ENCODE measurements around the gene GPR55. TPM values are rescaled to one million over a fixed set of nuclear protein-coding genes. Genes with fewer than 3 reads are reported as not detected.

Gene GPR55
- total and polyA plus RNA-seq, 8 donors, result 0.13 to 0.37 (median 0.19) TPM; not detected in 5

GRCh38 chr2:230956827-230957755, 32.0 kb upstream of the GPR55 start:
- TF ChIP-seq, protein P1, sequence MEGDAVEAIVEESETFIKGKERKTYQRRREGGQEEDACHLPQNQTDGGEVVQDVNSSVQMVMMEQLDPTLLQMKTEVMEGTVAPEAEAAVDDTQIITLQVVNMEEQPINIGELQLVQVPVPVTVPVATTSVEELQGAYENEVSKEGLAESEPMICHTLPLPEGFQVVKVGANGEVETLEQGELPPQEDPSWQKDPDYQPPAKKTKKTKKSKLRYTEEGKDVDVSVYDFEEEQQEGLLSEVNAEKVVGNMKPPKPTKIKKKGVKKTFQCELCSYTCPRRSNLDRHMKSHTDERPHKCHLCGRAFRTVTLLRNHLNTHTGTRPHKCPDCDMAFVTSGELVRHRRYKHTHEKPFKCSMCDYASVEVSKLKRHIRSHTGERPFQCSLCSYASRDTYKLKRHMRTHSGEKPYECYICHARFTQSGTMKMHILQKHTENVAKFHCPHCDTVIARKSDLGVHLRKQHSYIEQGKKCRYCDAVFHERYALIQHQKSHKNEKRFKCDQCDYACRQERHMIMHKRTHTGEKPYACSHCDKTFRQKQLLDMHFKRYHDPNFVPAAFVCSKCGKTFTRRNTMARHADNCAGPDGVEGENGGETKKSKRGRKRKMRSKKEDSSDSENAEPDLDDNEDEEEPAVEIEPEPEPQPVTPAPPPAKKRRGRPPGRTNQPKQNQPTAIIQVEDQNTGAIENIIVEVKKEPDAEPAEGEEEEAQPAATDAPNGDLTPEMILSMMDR (IDR thresholded peaks at IDR 0.05), result no peak
- TF ChIP-seq POLR2AphosphoS5 (IDR thresholded peaks at IDR 0.05) (no peak), POLR2A (IDR thresholded peaks at IDR 0.05) (no peak), EP300 (IDR thresholded peaks at IDR 0.05) (no peak)
- peak; percentile 46 to 62 for DNase-seq
- Histone ChIP-seq H3K4me1 (peaks cover 0 to 17% (median 11%) of the 10 kb centered on the region in 4 donors), H3K27ac (no peak overlapping the region), H3K27me3 (peaks cover 0 to 48% (median 22%) of the 10 kb centered on the region in 3 donors), H3K4me3 (peak overlapping the region; percentile 29 to 45 (median 36)), H3K36me3 (no peaks in the 10 kb centered on the region), H3K9me3 (no peaks in the 10 kb centered on the region)
- WGBS, 5 donors, result 9 to 11% (median 10%) methylated on average over 38 to 43 of the region's 43 CpGs
- intact Hi-C loops (cut with DNase I; ENCODE audit: low total_unique reads), result no loop called here

DNA sequence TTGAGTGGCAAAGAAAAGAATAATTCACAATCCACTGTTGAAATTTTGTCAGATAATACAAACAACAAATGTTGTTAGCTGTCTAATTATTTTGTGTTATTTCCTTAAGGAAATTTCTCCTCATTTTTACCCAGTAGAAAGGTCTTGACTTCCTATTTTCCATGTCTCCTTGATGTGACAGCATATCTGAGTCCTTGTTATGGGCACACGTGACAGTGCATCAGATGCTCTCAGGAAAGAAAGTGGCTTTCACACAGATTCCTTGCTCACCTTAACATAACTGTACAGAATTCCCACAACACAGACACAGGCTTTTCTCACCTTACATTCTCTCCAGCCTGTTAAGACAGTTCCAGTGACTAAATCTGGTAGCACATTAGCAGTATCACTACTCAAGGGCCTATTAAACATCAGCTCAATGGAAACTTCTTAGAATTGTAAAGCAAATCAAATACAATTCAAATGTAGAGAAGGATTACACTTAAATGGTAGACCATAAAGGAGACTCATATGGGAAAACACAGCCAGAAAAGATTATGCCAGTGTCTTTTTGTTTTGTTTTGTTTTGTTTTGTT, 30.2 kb upstream of the GPR55 start:
- WGBS, 5 donors, result 80 to 93% (median 87%) methylated on average over 1 of the region's 1 CpG
- TF ChIP-seq POLR2A (IDR thresholded peaks at IDR 0.05) (no peak), POLR2AphosphoS5 (IDR thresholded peaks at IDR 0.05) (no peak), EP300 (IDR thresholded peaks at IDR 0.05) (no peak)
- TF ChIP-seq, protein P1 (IDR thresholded peaks at IDR 0.05), result no peak
- DNase-seq, result no peak
- Histone ChIP-seq H3K4me1 (peaks cover 0 to 17% (median 11%) of the 10 kb centered on the region in 4 donors), H3K27ac (no peak overlapping the region), H3K36me3 (no peaks in the 10 kb centered on the region), H3K27me3 (peaks cover 0 to 38% (median 22%) of the 10 kb centered on the region in 3 donors), H3K4me3 (no peak overlapping the region), H3K9me3 (no peaks in the 10 kb centered on the region)
- intact Hi-C loops (cut with DNase I; ENCODE audit: low total_unique reads), result no loop called here

GRCh38 chr2:230954746-230955145, 29.7 kb upstream of the GPR55 start:
- Histone ChIP-seq H3K27ac (no peak overlapping the region), H3K27me3 (peaks cover 0 to 38% (median 22%) of the 10 kb centered on the region in 3 donors), H3K4me3 (no peak overlapping the region), H3K4me1 (peaks cover 0 to 17% (median 11%) of the 10 kb centered on the region in 4 donors), H3K9me3 (no peaks in the 10 kb centered on the region), H3K36me3 (no peaks in the 10 kb centered on the region)
- no peak for DNase-seq
- TF ChIP-seq EP300 (IDR thresholded peaks at IDR 0.05), result no peak
- no peak for TF ChIP-seq POLR2AphosphoS5 (IDR thresholded peaks at IDR 0.05)
- intact Hi-C loops (cut with DNase I; ENCODE audit: low total_unique reads), result no loop called here

DNA sequence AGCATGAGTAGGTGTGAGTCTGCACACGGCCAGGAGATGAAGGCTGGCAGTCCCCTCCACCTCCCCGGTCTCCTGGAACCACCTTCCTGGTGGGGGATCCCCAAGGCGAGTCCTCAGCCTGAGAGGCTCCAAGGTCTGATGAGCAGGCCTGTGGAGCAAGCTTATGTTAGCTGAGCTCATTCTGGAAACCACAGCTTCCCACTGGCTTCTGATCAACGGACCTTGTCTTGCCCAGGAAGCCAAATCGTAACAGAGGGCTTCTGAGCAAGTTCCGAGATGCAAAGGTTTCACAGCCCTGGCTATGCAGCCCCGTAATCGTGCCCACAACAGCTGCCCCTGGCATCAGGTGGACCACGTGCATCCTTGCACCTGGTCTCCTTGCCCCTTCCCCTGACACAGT, 28.8 kb upstream of the GPR55 start:
- TF ChIP-seq, protein P1 (IDR thresholded peaks at IDR 0.05), result no peak
- TF ChIP-seq POLR2AphosphoS5 (IDR thresholded peaks at IDR 0.05) (no peak), EP300 (IDR thresholded peaks at IDR 0.05) (no peak), POLR2A (IDR thresholded peaks at IDR 0.05) (no peak)
- WGBS, 5 donors, result 68 to 84% (median 76%) methylated on average over 9 of the region's 9 CpGs
- Histone ChIP-seq H3K4me1 (peaks cover 0 to 17% (median 11%) of the 10 kb centered on the region in 4 donors), H3K36me3 (no peaks in the 10 kb centered on the region), H3K27me3 (peaks cover 0 to 33% (median 17%) of the 10 kb centered on the region in 3 donors), H3K27ac (no peak overlapping the region), H3K4me3 (no peak overlapping the region), H3K9me3 (no peaks in the 10 kb centered on the region)
- intact Hi-C loops (cut with DNase I; ENCODE audit: low total_unique reads), result no loop called here
- no peak for DNase-seq

All from stomach (tissue), 9 donors.